ENCODE data around the gene CCDC195. TPM values are rescaled to one million over a fixed set of nuclear protein-coding genes. Genes with fewer than 3 reads are reported as not detected.

Gene CCDC195
- total RNA-seq, 1 experiment from 2014 or later, result not detected

DNA sequence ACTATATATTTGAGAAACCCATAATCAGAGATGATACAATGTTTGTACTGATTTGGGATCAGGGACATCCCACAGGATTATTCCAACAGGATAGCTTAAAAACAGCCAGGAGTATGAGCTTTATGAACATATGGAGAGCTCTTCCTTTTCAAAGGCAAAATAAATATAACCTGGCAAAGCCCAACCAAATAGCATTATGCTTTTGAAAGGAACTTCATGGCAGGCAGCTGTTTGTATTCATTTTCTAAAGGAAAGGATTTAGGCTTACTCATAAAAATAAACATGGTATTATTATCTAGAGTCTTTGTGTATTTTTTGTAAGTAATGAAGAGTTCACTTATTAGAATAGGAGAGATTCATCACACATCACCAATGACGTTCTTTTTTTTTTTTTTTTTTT, 44.4 kb downstream of the CCDC195 start:
- no peak overlapping the region for H3K27ac ChIP-seq
- no peaks in the 10 kb centered on the region for H3K4me1 ChIP-seq (replicated peaks; ENCODE audit: insufficient read depth)
- POLR2A ChIA-PET (ENCODE audit: unreplicated experiment), result no interaction called here
- no peaks in the 10 kb centered on the region for H3K9me3 ChIP-seq (ENCODE audit: insufficient read depth, low read depth)
- no peaks in the 10 kb centered on the region for H3K79me2 ChIP-seq (ENCODE audit: low read depth)
- intact Hi-C loops (cut with micrococcal nuclease; ENCODE audit: unreplicated experiment), result no loop called here
- no peaks in the 10 kb centered on the region for H3K36me3 ChIP-seq (ENCODE audit: low read depth)
- H4K20me1 ChIP-seq (ENCODE audit: insufficient read depth), result no peaks in the 10 kb centered on the region
- no peaks in the 10 kb centered on the region for H3K27me3 ChIP-seq (ENCODE audit: insufficient read depth, low read depth)
- no peak for DNase-seq
- TF ChIP-seq CTCF (conservative IDR thresholded peaks at IDR 0.05), result no peak
- TF ChIP-seq EZH2 (IDR thresholded peaks at IDR 0.05; ENCODE audit: low read depth), result no peak
- no peak overlapping the region for H3K4me2 ChIP-seq
- CTCF ChIA-PET, result no interaction called here
- H2AFZ ChIP-seq, result no peak overlapping the region
- H3K4me3 ChIP-seq, result no peak overlapping the region
- no peaks in the 10 kb centered on the region; the same call in 1 of the 2 replicates for H3F3A ChIP-seq (ENCODE audit: insufficient read depth, low read depth)
- 0 out of 2 replicates have a peak, but pooled peaks cover 6% of the 10 kb centered on the region for H3K9me2 ChIP-seq (ENCODE audit: insufficient read depth)
- no TSS peak for BruUV-seq (replicated peaks)

GRCh38 chr2:224670203-224670602, 46.0 kb downstream of the CCDC195 start:
- Histone ChIP-seq H3K9me2 (ENCODE audit: insufficient read depth) (0 out of 2 replicates have a peak, but pooled peaks cover 6% of the 10 kb centered on the region), H3K4me3 (no peak overlapping the region), H3K36me3 (ENCODE audit: low read depth) (no peaks in the 10 kb centered on the region), H3K27me3 (ENCODE audit: insufficient read depth, low read depth) (no peaks in the 10 kb centered on the region), H3F3A (ENCODE audit: insufficient read depth, low read depth) (no peaks in the 10 kb centered on the region; the same call in 1 of the 2 replicates), H3K9me3 (ENCODE audit: insufficient read depth, low read depth) (peaks cover 3% of the 10 kb centered on the region; the same call in 1 of the 2 replicates), H2AFZ (no peak overlapping the region), H3K4me1 (replicated peaks; ENCODE audit: insufficient read depth) (no peaks in the 10 kb centered on the region), H3K27ac (no peak overlapping the region), H3K79me2 (ENCODE audit: low read depth) (no peaks in the 10 kb centered on the region), H3K4me2 (no peak overlapping the region), H4K20me1 (ENCODE audit: insufficient read depth) (no peaks in the 10 kb centered on the region)
- intact Hi-C loops (cut with micrococcal nuclease; ENCODE audit: unreplicated experiment), result no loop called here
- POLR2A ChIA-PET (ENCODE audit: unreplicated experiment), result no interaction called here
- CTCF ChIA-PET, result no interaction called here
- TF ChIP-seq EZH2 (IDR thresholded peaks at IDR 0.05; ENCODE audit: low read depth) (no peak), CTCF (conservative IDR thresholded peaks at IDR 0.05) (no peak)
- BruUV-seq (replicated peaks), result no TSS peak
- no peak for DNase-seq

DNA sequence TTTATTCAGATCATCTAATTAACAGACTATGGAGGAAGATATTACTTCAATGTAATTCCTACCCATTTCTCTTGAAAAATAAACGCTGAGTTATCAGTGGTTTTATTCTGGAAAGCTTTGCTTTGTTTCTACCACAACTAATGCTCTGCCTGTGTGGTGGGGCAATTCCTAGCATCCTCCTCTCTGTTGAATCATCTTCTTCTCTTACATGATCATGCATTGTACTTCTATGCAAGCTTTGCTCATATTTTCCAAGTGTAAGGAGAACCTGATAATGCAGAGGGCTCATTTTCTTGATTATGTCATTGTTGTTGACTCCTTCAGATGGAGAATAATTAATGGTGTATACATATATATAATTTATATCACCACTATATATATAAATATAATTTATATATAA, 46.7 kb downstream of the CCDC195 start:
- Histone ChIP-seq H3K9me3 (ENCODE audit: insufficient read depth, low read depth) (peaks cover 6% of the 10 kb centered on the region; the same call in 1 of the 2 replicates), H3K79me2 (ENCODE audit: low read depth) (no peaks in the 10 kb centered on the region), H3K27me3 (ENCODE audit: insufficient read depth, low read depth) (no peaks in the 10 kb centered on the region), H4K20me1 (ENCODE audit: insufficient read depth) (no peaks in the 10 kb centered on the region), H3K4me3 (no peak overlapping the region), H3K4me2 (no peak overlapping the region), H3K27ac (no peak overlapping the region), H3K4me1 (replicated peaks; ENCODE audit: insufficient read depth) (no peaks in the 10 kb centered on the region), H3K9me2 (ENCODE audit: insufficient read depth) (0 out of 2 replicates have a peak, but pooled peaks cover 6% of the 10 kb centered on the region), H3F3A (ENCODE audit: insufficient read depth, low read depth) (no peaks in the 10 kb centered on the region; the same call in 1 of the 2 replicates), H3K36me3 (ENCODE audit: low read depth) (no peaks in the 10 kb centered on the region), H2AFZ (no peak overlapping the region)
- no peak for TF ChIP-seq CTCF (conservative IDR thresholded peaks at IDR 0.05)
- no peak for TF ChIP-seq EZH2 (IDR thresholded peaks at IDR 0.05; ENCODE audit: low read depth)
- no peak for DNase-seq
- intact Hi-C loops (cut with micrococcal nuclease; ENCODE audit: unreplicated experiment), result no loop called here
- ChIA-PET CTCF (no interaction called here), POLR2A (ENCODE audit: unreplicated experiment) (no interaction called here)
- no TSS peak for BruUV-seq (replicated peaks)
